Upper lobe of right lung (tissue), 1 donor: Measurements from ENCODE around the gene IRF4. TPM values are rescaled to one million over a fixed set of nuclear protein-coding genes. Genes with fewer than 3 reads are reported as not detected.
A peak's percentile ranks its signal among the peaks of the same experiment; 100 is the strongest.

Experiments used
- ATAC-seq: fragments of 200-7000 bp; cut with Tn5 transposase; one replicate; pipeline ENCODE4 v1.9.1; 2020; ENCODE audit warnings: mild to moderate bottlenecking, moderate library complexity
- DNase-seq: peaks from one replicate; pipeline ENCODE4 v3.0.0-alpha.2; 2020
- H3K27ac ChIP-seq: fragments of 200-600 bp; one replicate; pipeline ENCODE4 v1.8.0; 2022
- H3K27me3 ChIP-seq: fragments of 200-600 bp; one replicate; pipeline ENCODE4 v1.8.0; 2022; ENCODE audit warnings: mild to moderate bottlenecking
- H3K36me3 ChIP-seq: fragments of 200-600 bp; one replicate; pipeline ENCODE4 v1.8.0; 2022
- H3K4me1 ChIP-seq: fragments of 200-600 bp; one replicate; pipeline ENCODE4 v1.8.0; 2022
- H3K4me3 ChIP-seq: fragments of 200-600 bp; one replicate; pipeline ENCODE4 v1.8.0; 2022; ENCODE audit warnings: mild to moderate bottlenecking
- H3K9me3 ChIP-seq: fragments of 200-600 bp; one replicate; pipeline ENCODE4 v1.8.0; 2022
- CTCF ChIP-seq: fragments of 200-600 bp; IDR thresholded peaks from one replicate; pipeline ENCODE4 v1.8.0; 2022; ENCODE audit warnings: antibody characterized with exemption
- intact Hi-C: fragments of 100-400 bp; cut with DNase I; formaldehyde crosslinking; loops from one replicate; pipeline ENCODE4 v1.11.0; 2022
- total RNA-seq: library from RNA; stranded (reverse); fragmentation: NEBNext Ultra II Directional; extraction: Animal tissue kit (Norgen Biotek cat#: 25700); gene quantifications from one replicate; pipeline ENCODE4 v1.2.1, GENCODE V29; 2021
- donor health status: DM: no; HTN: yes; CAD: no; lungs with severe emphysema.

The IRF4 gene
- total RNA-seq, 1 donor from 2014 or later = 3.7 TPM

DNA sequence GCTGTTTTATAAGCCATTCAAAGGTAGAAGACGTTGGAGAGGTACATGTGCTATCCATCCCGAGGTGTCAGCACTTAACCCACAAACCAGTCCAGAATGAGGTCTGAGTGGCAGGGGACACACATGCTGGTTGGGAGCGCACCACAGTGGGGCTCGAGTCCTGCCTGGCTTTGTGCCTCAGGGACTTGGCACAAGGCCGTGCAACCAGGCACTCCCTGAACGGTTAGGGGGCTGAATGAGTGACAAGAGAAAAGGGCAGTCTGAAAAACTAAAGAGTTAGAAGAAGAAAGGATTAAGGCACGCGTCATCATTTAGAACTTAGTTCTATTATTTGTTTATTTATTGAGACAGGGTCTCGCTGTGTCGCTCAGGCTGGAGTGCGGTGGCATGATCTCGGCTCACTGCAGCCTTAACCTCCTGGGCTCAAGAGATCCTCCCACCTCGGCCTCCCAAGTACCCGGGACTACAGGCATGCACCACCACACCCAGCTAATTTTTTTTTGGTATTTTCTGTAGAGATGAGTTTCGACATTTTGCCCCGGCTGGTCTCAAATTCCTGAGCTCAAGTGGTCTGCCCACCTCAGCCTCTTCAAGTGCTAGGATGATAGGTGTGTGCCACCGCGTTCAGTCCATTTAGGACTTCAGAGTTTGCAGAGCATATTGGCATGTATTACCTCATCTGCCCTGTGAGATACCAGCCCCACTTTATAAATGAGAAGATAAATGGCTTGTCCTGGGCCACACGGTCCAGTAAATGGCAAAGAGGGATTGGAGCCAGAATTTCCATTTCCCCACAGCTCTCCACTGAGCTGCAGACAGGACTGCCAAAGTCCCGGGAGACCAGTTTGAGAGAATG, 47.4 kb upstream of the IRF4 start:
- intact Hi-C loops = no loop called here
- Histone ChIP-seq H3K4me1 (no peaks in the 10 kb centered on the region), H3K4me3 (no peak overlapping the region), H3K9me3 (no peaks in the 10 kb centered on the region), H3K36me3 (peaks cover 18% of the 10 kb centered on the region), H3K27me3 (no peaks in the 10 kb centered on the region), H3K27ac (no peak overlapping the region)
- DNase-seq = peak; percentile 65
- no peak for TF ChIP-seq CTCF
- no peak for ATAC-seq

DNA sequence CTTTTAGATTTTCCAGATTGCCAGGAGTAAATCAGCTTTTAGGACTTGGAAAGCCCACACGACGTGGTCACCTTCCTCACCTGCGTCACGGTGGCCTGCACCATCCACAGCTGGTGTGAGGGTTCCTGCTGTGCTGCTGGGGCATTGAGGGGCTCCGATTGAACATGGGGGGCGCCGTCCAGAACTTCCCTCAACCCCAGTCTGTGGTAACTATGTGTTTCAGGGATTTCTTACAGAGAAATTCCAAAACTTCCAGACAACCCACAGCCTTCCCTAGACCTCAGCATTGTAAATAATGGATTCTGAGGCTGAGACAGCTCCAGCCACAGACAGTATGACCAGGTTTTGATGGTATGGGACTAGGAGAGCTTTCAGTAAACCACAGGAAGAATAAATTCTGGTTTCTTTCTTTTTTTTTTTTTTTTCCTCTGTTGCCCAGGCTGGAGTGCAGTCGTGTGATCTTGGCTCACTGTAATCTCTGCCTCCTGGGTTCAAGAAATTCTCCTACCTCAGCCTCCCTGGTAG, 46.7 kb upstream of the IRF4 start:
- Histone ChIP-seq H3K4me3 (no peak overlapping the region), H3K36me3 (peaks cover 22% of the 10 kb centered on the region), H3K9me3 (no peaks in the 10 kb centered on the region), H3K27me3 (no peaks in the 10 kb centered on the region), H3K27ac (no peak overlapping the region), H3K4me1 (no peaks in the 10 kb centered on the region)
- TF ChIP-seq CTCF = no peak
- DNase-seq = peak; percentile 65
- no peak for ATAC-seq
- intact Hi-C loops = no loop called here

DNA sequence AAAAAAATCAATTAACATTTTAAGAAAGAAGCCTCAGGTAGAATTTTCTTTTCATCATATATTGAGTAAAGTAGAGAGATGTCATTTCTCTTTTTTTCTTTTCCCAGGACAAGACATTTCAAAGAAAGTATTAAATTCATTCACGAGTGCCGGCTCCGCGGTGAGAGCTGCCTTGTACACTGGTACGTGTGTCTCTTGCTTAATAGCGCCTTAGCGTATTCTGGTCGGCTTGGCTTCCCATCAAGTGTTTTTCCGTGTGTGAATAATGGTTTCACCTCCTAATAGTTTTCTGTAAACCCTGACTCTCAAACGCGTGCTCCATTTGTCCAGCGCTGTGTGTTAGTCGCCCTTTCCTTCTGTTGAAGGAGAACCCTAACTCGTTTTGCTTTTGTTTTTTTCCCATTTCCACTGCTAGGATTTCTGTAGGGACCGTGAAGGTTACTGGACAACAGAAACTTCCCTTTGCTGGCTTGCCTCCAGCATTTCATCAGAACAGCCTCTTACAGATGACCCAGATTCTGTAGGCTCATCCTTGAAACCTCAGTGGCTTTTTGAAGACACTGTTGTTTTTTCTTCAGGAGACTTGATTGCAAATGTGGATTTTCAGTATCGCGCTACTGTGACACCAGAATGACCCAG, 45.7 kb upstream of the IRF4 start:
- Histone ChIP-seq H3K27ac (no peak overlapping the region), H3K4me1 (no peaks in the 10 kb centered on the region), H3K4me3 (no peak overlapping the region), H3K27me3 (no peaks in the 10 kb centered on the region), H3K36me3 (peaks cover 22% of the 10 kb centered on the region), H3K9me3 (no peaks in the 10 kb centered on the region)
- DNase-seq (peak; percentile 57), ATAC-seq (no peak)
- intact Hi-C loops = no loop called here
- no peak for TF ChIP-seq CTCF

GRCh38 chr6:346386-347030, 45.0 kb upstream of the IRF4 start:
- intact Hi-C loops = no loop called here
- TF ChIP-seq CTCF = no peak
- Histone ChIP-seq H3K4me3 (no peak overlapping the region), H3K36me3 (peaks cover 22% of the 10 kb centered on the region), H3K4me1 (no peaks in the 10 kb centered on the region), H3K27me3 (no peaks in the 10 kb centered on the region), H3K27ac (no peak overlapping the region), H3K9me3 (no peaks in the 10 kb centered on the region)
- no peak for ATAC-seq
- DNase-seq = peak; percentile 55

DNA sequence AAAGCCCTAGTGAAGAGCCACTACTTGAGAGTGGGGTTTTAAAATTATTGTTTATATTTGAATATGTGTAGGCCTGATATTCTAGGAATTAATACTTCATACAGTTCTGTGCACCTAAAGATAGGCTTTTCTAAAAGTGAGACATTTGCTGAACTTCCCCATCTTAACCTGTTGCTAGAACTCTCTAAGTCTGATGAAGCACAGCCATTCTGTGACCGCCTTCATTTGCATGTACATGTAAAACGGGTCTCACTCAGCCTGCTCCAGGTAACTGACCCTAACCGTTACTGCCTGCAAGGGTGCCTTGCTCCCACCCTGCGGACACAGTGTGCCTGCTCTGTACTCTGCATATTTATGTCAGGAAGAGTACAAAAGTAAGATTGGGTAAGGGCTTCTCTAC, 44.3 kb upstream of the IRF4 start:
- DNase-seq = peak; percentile 55
- Histone ChIP-seq H3K36me3 (peaks cover 22% of the 10 kb centered on the region), H3K27me3 (no peaks in the 10 kb centered on the region), H3K4me1 (no peaks in the 10 kb centered on the region), H3K27ac (no peak overlapping the region), H3K9me3 (no peaks in the 10 kb centered on the region), H3K4me3 (no peak overlapping the region)
- intact Hi-C loops = no loop called here
- no peak for TF ChIP-seq CTCF
- no peak for ATAC-seq
